Cardiac fibroblast (primary cell): ENCODE measurements around the gene BTBD9.

ENCODE experiments used
- DNase-seq, 2 donors: peaks; one replicate each; pipeline versions ENCODE4 v3.0.0 to v3.0.0-alpha.2; 2010; ENCODE audit warnings: low read depth in 2 of 2
- H3K4me3 ChIP-seq, 2 donors: replicated peaks in 1 of 2; 1 replicate in 1 of 2; 2 replicates in 1 of 2; pipeline ENCODE4 v1.5.1; 2011; ENCODE audit warnings: low read depth in 2 of 2, low read length in 2 of 2, mild to moderate bottlenecking in 2 of 2, moderate library complexity in 1 of 2
- TF ChIP-seq, protein P1 (sequence below): IDR thresholded peaks from one replicate; pipeline ENCODE4 v1.5.1; 2011; ENCODE audit warnings: low read depth, mild to moderate bottlenecking, low read length, inconsistent platforms

Gene BTBD9

DNA sequence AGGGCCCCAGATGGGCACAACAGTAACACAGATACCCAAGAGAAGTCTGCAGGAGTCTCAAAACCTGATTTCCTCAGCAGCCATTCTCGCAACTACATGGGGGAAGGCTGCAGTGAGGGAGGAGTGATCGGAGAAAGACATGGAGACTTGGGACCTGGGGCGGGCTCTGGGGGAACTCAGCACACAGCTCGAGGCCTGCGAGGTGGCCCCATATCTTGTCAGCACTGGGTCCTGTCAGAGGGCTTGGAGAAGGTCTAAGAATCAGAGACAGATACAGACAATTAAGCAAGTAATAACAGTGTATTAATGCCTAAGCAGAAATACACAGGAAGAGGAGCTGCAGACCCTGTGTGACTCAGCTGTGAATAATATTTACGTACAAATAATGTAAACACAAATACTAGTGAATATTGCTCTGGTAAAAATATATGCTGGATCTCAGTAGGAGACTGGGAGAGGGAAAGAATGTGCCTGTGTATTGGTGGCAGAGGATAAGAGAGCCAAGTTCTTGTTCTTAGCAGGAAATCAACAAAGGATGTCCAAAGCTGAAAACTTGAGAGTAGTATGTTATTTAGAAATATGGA is 484.0 kb downstream of the BTBD9 start:
- H3K4me3 ChIP-seq, result no peak overlapping the region
- peak; percentile 33 to 55 for DNase-seq
- TF ChIP-seq, protein P1, sequence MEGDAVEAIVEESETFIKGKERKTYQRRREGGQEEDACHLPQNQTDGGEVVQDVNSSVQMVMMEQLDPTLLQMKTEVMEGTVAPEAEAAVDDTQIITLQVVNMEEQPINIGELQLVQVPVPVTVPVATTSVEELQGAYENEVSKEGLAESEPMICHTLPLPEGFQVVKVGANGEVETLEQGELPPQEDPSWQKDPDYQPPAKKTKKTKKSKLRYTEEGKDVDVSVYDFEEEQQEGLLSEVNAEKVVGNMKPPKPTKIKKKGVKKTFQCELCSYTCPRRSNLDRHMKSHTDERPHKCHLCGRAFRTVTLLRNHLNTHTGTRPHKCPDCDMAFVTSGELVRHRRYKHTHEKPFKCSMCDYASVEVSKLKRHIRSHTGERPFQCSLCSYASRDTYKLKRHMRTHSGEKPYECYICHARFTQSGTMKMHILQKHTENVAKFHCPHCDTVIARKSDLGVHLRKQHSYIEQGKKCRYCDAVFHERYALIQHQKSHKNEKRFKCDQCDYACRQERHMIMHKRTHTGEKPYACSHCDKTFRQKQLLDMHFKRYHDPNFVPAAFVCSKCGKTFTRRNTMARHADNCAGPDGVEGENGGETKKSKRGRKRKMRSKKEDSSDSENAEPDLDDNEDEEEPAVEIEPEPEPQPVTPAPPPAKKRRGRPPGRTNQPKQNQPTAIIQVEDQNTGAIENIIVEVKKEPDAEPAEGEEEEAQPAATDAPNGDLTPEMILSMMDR, result no peak

DNA sequence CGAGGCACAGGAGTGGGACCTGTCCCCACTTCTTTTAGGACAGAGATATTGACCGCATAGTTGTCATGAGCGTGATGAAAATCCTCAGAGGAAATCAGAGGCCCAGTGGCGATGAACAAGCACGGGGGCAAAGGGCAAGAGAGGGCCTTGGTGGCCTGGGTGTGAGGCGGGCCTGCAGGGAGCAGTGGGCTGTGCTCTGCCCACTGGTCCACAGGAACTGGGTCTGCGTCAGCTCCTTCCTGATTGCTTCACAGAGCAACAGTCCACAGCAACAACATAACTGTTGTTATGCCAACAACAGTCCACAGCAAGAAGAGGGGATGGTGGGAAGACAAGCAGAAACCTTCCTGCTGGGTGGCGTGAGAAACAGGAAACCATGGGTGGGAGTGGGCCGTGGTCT is 484.6 kb downstream of the BTBD9 start:
- TF ChIP-seq, protein P1, result no peak
- H3K4me3 ChIP-seq, result no peak overlapping the region
- peak; percentile 86 to 87 for DNase-seq

DNA sequence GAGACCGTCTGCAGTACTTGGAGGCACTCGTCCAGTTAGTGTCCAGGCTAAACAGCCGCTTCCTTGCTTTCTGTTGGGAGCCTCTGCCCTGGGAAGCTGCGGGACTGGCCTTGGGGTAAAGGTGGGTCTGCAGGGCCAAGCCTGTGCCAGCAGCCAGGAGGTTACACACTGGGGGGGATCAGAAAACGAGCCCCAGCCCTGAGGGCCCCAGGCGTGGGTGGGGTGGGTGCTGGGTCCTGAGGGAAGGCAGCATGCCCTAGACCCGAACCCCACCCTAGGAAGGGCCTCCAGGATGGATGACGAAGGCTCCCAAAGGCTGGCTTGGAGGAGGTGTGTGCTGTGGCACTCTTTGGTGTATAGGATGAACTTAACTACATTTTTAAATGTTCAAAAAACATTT is 485.0 kb downstream of the BTBD9 start:
- no peak overlapping the region for H3K4me3 ChIP-seq
- no peak for DNase-seq
- TF ChIP-seq, protein P1, result no peak

DNA sequence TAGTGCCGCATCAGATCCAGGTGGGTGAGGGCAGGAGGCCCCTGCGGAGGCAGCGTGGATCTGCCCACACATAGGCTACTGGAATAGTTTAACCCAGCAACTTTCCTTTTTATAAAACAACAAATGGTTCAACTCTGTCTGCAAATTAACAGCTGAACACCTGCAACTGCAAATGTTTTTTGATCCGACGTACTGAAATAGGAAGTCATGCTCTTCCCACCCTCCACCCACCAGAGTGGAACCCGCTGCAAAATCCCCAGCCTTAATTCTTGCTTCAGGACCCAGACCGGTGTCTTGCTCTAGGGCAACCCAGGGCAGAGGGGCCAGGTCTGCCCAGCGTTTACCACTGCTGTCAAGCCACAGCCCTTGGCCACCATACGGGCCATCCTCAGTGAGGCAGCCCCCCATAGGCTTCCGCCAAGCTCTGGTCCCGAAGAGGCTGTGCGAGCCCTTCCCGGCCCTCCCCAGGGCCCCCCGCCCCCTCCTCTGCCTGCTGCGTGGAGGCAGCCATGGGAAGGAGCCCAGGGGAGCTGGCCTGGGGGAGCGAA is 485.9 kb downstream of the BTBD9 start:
- H3K4me3 ChIP-seq, result no peak overlapping the region
- TF ChIP-seq, protein P1, result no peak
- DNase-seq, result no peak

DNA sequence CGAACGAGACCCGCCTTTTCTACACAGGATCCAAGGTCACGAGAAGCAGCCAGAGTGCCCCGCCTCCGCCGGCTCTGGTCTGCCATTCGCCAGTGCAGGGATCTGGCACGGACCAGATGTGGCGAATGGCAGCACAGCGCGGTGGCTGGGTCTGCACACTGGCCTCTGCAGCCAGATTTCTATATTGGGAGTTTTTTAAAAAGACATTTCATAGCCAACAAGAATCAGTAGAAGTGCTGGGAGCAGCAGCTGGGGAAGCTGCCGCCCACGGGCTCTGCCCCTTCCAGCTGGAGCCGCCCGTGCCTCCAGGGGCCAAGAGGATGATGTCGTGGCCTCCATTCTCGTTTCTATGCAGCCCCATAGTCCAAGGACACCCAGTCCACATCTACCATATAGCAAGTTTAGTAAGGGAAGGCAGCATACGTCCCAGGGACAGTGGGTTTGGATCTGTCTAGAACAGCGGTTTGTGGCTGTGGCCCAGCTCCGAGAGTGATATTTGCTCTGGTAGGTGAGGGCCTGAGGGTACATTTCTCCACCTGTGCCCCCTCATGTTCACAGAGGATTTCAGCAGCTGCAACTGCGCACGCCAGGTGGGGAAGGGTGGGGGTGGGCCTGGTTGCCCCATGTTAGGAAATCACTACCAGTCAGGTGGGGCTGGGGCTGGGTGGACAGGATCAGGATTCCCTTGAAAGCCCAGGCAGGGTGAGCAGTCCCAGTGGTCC is 486.5 kb downstream of the BTBD9 start:
- H3K4me3 ChIP-seq, result no peak overlapping the region
- TF ChIP-seq, protein P1, result no peak
- DNase-seq, result no peak

DNA sequence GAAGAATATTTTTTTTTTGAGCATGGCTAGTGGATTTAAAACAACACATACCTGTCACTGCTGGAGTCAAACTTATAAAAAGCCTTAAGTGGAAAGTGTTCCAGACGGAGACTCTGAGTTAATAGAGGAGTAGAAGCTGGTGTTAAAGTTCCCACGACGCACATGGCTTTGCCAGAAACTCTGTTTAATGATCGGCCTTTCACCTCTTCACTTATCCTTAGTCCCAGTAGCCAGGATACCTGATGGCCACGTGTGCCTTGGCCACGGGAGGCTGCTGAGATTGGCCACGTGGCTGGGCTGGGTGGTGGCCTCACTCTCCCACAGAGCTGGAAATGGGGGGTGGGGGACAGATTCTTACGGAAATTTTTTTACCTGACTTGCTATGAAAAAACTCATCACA is 487.1 kb downstream of the BTBD9 start:
- DNase-seq, result no peak
- no peak overlapping the region for H3K4me3 ChIP-seq
- TF ChIP-seq, protein P1, result no peak
